Stimulated activated CD4-positive, alpha-beta T cell treated with anti-CD3 and anti-CD28 coated beads, Interleukin-4, amount 100 ng/mL, for 4 hours (primary cell): Measurements from ENCODE around the gene LRIG3.
"Not testable (repeated sequence)": the region's sequence is repeated elsewhere in the genome, so short reads cannot be mapped to it uniquely, and the experiment has no call there.

Source experiments
- DNase-seq, 2 experiments: peaks; one replicate each; pipeline ENCODE4 v3.0.0-alpha.2; 2020

The LRIG3 gene

DNA sequence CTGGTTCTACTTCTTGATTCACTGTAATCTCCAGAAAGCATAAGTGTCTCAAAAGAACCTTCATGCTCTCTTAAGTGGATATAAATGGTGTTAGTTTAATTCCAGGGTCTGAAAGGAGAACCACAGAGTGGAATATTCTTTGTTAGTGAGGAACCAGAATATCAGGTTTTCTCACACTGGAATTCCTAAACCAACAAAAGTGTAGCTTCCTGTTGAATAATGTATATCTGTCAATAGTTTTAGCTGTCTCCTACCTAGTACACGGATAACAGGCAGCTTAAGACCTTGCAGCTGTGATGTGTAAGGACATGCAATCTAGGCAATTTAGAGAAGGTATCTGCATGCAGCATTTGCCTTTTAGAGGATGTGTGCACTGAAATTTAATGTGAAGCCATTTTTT is 24.0 kb downstream of the LRIG3 start:
- no peak for DNase-seq

DNA sequence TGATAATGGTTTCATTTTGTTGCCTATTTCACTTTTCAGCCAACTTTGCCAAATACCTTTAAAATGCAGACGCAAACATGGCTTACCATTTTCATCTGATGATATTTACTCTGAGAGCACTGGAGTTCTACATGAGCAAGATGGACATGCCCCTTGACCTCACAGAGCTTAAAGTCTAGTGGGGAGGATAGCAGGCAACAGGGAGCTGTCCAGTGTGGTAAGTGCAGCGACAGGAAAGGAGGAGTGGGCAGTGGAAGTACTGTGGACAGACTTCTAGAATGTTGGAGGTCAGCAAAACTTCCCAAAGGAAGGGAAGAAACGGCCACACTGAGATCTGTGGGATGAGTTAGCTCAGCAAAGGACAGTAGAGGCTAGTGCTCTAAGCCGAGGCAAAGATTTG is 25.3 kb downstream of the LRIG3 start:
- DNase-seq, result no peak

DNA sequence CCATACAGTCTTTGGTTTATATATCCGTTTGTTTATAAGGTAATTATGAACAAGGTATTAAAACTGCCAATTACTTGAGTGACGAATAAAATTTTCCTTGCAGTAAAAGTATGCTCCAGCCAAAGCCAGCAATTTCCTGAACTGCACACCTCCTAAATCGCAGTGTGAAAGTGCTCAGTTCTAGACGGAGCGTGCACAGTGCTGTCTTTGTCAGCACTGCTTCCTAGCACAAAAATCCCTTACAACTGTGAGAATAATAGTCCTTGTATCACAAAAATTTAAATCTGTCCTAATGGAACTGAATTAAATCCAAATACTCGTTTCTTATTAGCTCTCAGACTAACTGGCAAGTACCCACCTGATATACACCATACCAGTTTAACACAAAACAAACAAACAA is 26.3 kb downstream of the LRIG3 start:
- DNase-seq, result no peak

DNA sequence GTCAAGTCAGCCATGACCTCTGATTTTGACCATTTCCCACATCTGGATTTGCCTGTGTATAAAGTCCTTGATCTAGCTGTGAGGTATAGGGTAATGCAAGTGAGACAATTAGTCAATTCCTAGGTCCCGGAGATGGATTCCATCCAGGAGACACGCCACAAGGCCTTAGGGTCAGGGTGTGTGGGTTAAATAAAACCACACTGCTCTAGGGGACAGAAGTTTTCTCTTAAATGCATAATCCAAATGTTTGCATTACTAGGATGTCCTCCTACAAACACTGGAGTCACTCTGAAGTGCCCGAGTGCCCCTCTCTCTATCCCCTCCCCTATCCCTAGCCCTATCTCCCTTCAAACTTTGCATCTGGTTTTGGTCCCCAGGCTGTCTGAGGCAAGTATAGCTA is 26.8 kb downstream of the LRIG3 start:
- DNase-seq, result no peak

DNA sequence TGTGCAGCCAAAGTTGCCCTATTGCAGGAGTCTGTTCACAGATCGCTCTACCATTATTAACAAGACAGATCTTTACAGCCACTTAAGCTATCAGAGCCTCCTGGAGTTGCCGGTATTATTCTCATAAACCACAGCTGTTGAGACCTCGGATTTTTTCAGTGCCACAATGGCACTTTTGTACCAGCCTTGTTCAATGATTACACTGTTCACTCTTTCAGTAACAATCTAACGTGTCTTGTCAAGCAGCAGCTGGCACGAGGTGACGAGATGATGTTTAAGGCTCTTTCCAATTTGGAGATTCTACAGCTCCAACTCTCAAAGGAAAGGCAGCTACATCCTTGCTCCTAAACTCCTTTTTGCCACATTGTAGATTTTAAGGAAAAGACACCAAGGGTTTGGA is 30.7 kb downstream of the LRIG3 start:
- no peak for DNase-seq

DNA sequence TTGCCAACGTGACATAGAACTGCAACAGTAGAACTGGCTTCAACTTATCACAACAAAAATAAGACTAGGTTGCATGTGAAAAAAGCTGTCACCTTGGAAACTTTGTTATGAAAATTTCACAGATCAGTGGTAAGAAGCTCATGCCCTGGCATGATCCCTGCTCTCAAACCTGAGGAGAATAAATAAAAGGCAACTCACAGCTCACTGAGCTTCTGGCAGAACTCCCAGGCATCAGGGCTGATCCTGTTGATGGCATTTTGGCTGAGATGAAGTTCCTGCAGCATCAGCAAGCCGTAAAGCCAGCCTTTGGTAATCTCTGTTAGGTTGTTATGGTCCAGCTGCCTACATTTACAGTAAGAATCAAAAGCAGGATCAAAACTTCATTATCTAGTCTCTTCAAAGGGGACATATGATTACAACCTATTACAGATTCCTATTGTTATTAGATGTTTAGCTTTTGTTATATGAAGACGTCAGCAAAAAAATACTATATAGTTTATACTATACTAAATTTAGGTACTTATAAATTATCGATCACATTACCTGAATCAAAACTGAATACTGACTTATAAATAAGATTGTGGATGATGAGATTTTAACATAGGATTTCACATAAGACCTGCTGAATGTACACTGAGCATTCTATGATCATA is 32.0 kb downstream of the LRIG3 start:
- DNase-seq, result no peak

DNA sequence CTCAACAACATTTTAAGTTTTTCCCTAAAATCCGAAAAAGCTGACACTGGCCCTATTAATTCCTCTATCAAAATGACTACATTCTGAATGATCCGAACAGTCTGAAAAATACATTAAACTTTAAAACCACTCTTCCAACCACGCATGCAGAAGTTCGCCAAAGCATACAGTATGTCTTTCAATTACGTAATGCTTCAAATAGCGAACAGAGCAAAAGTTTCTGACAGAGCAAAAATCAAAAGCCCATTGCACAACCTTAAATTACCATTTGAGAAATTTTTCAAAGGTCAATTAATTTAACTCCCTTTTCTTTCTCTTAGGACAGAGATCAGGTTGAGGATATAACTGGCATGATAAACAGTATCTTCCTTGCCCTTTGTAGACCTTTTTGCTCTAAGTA is 33.2 kb downstream of the LRIG3 start:
- DNase-seq, result no peak

DNA sequence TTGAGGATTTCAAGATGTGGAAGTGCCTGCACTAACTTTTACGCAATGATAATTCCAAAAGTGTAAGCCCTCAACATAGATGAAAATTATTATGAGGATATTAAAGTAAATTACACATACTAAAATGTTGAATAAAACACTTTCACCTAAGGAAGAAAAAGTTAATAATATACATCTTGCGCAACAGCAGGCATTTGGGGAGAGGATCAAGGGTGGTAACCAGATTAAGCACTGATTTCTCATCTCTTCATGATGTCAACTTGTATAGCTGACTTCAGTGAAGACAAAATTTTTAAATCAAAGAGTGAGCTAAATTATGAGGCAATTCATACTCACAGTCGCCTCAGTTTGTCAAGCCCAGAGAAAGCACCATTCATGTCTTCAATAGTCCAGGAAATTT is 33.8 kb downstream of the LRIG3 start:
- no peak for DNase-seq

DNA sequence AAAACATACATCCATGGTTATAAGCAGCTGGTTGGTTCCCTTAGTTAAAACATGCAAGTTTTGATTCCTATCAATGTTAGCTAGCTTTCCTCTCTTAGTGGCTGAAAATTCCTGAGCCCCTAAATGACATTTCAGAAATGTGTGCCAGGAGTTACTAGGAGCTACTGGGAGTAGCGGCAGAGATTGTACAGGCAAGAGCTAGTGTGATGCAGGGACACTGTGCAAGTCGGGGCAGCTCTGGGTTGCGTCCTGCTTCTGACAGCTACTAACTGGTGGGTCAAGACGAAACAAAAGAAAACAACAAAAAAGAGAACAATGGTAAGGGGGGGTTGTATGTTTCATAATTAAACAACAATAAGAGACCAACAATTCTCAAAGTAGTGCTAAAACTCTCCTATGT is 35.4 kb downstream of the LRIG3 start:
- no peak for DNase-seq

DNA sequence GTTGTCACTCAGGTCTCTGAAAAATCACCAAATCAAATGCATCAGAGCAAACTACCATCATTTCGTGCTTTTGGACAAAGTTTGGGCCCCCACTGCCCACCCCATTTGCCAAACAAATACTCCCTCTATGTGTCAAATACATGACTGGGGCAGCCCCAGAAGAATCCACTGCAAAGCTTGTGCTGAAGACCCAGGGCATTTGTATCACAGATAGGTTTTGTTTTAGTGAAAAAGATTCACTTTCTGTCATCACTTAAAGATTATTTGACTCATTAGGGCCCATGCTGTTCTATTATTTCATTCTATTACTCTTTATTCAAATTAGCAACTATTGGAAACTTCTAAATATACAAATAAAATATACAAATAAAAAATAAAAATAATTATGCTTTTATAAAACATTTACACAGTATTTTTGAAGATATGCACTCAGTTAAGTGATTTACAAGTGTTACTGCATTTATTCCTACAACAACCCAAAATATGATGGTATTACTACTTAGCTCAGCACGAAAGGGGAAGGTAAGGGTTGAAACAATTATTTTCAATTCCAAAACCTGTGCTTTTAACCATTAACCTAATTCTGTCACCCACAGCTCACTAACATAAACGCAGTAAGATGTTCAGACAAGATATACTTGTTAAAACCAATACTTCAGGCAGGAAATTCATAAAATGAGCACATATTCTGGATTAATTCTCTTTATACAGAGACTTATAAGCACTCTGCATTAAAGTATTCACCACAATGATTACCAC is 36.5 kb downstream of the LRIG3 start:
- no peak for DNase-seq

DNA sequence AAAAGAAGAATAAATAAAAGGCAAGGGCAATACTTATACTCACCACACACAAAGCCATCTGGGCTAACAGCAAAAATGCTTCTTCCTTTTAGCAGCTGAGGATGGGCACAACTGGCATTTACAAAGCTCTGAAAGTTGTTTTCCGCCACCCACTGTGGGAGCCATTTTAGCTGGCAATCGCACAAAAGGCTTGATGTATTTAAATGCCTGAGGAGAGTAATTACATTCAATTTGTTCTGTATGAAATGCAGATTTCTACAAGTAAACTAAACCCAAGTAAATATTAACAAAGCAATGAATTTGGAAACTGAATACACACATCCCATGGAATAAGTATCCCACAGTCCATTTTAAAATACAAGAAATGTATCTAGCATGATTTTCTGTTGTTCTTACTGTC is 37.5 kb downstream of the LRIG3 start:
- no peak for DNase-seq

DNA sequence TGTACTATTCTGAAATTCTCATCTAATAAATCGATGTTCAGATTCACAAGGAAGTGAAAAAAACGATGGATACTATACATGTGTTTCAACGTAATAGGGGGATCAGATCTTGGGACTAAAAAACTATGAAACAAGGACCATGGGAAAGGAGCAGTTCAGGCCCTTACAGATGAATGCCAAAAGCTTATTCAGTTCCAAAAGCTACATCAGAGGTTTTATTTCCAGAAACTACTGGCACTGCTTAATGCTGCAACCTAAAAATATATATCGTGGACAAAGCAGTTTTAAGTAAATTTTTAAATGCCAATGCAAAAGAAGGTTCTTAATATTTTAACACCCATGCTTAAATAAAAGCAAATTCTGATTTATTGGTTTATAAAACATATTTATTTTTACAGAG is 38.5 kb downstream of the LRIG3 start:
- no peak for DNase-seq

DNA sequence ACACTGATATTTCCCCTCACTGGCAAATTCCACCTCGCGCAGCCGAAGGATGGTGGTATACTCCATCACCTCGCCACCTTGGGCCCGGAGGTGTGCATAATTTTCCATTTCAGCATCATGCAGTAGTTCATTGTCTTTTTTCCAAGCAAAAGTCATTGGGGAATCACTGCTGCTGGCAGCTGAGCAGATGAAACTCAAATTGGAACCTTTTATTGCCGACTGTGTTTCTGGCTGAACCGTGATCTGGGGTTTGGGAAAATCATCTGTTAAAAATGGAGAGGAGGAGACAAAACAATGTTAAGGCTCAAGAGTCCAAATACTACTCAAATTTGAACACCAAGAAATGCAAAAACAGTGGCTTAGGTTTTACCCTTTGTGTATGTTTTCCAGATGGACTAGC is 39.7 kb downstream of the LRIG3 start:
- DNase-seq, result no peak

DNA sequence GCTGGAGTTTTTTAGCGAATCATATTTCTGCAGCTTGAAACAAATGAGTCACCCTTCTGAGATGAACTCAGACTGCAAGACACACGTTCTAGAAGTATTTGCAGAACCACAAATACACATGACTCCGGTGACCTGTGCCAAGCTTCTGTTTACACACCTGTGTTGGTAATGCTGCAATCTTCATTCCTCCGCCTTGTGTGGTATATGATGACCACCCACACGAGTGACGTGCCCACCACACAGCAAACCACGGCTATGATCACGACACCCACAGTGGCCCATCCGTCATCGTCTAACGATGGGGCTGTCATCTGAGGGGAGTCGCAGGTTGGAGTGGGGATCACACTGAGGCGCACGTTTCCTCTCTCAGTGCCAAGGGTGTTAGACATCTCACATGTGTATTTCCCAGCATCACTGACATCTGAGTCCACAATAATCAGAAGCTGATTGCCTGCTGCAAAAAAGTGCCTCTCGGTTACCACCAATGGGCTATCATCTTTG is 43.0 kb downstream of the LRIG3 start:
- no peak for DNase-seq

DNA sequence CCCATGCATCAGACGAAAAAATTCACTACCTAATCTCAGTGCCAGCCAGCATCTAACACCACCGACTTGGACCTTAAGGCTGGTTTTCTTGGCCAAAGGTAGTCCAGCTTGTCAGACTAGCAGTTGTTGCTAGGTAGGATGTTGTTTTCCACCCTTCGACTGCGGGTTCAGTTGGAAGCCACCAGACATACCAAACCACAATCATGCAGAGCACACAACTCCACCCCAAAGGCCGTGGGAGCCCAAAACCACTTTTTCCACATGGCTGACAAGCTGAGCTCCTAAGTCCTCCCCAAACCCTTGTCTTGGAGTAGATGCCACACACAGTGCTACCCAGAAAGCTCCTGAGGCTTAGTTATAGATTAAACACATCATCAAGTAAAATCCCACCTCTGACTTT is 46.8 kb downstream of the LRIG3 start:
- DNase-seq, result no peak

DNA sequence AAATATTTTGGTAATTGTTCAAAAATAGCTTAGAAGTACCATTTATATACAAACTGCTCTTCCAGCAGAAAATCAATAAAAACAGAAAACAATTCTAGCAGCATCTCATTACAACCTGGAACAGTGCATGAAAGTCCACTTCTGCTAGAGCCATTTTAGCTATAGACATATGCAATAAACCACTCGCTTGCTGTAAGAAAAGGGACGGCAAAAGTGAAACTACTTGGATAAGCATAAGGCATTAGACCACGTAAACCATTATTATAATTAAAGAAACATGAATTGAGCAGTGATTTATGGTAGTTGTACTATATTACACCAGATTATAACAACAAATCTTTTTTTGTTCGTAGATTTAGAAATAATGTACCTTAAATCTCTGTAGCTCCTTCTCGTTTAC is 48.7 kb downstream of the LRIG3 start:
- no peak for DNase-seq

DNA sequence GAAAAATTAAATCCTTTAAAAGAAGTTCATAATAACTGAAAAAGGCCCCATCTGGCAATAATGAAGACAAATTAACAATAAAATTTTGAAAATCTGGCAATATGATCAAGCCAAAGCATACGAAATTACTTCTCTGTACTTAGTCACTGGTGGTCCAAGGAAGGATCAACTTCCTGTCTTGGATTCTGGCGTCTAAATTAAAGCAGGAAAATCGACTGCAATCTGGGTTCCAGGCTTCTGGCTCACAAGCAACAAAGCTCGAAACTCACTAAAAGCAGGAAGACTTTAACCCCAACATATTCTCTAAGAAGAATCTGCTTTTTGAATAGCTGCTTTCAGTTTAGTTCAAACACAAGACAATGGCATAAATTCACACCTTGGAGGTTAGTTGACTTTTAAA is 49.7 kb downstream of the LRIG3 start:
- DNase-seq, result no peak

DNA sequence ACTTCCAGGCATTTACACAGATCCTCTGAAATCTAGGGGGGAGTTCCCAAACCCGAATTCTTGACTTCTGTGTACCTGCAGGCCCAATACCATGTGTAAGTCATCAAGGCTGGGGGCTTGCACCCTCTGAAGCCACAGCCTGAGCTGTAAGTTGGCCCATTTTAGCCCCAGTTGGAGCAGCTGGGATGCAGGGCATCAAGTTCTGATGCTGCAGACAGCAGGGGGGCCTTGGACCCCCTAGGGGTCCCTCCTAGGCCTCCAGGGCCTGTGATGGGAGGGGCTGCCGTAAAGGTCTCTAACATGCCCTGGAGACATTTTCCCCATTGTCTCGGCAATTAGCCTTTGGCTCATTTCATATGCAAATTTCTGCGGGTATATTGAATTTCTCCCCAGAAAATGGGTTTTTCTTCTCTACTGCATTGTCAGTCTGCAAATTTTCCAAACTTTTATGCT is 59.5 kb downstream of the LRIG3 start:
- DNase-seq, result no peak

DNA sequence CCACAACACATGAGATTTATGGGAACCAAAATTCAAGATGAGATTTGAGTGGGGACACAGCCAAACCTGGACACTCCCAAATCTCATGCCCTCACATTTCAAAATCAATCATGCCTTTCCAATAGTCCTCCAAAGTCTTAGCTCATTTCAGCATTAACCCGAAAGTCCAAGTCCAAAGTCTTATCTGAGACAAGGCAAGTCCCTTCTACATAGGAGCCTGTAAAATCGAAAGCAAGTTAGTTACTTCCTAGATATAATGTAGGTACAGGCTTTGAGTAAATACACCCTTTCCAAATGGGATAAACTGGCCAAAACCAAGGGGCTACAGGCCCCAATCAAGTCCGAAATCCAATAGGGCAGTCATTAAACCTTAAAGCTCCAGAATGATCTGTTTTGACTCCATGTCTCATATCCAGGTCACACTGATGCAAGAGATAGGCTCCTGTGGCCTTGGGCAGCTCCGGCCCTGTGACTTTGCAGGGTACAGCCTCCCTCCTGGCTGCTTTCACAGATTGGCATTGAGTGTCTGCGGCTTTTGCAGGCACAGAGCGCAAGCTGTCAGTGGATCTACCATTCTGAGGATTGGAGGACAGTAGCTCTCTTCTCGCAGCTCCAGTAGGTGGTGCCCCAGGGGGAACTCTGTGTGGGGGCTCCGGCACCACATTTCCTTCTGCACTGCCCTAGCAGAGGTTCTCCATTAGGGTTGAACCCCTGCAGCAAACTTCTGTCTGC is 60.1 kb downstream of the LRIG3 start:
- no peak for DNase-seq

DNA sequence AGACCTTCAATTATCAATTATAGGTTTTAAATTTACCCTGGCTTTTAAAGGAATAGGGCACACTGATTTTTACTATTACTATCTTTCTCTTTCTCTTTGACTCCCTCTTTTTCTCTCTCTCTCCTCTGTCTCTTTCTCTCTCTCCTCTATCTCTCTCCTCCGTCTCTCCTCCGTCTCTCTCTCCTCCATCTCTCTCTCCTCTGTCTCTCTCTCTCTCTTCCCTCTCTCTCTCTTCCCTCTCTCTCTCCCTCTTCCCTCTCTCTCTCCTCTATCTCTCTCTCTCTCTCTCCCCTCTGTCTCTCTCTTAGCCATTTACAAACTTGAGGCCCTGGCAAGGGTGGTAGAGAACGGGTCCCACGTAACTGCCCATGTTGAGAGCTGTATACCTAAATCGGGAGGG is 62.3 kb downstream of the LRIG3 start:
- no peak for DNase-seq

DNA sequence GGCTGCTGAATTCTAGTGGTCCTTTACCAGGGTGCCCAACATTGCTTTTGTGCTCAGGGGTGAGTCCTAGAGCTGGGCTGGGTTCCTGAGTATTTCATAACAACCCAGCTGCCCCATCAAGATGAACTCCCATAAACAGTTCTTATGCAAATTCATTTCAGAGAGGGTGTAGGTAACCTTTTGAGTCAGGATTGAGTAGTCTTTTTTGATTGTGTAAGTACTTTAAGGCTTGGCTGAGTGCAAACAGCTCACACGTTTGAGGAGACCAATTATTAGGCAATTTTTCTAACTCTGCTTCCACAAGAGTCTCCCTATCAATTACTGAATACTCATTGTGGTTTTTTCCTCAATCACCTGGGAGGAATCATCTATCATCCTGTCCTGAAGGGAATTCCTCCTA is 63.1 kb downstream of the LRIG3 start:
- DNase-seq, result not testable (repeated sequence)

DNA sequence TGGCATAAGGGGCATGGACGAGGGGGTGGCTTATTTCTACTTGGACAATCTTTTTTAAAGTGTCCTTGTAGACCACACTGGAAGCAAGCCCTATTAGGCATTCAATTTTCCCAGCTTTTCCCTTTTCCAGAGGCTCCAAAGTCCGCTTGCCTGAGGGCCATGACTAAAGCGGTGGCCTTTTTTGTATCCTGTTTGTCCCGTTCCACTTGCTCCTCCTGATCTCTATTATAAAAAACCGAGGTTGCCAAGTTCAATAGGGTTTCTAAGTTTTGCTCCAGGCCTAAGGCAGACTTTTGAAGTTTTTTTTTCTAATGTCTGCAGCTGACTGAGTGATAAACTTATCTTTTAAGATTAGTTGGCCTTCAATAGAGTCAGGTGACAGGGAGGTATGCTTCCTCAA is 64.7 kb downstream of the LRIG3 start:
- not testable (repeated sequence) for DNase-seq

DNA sequence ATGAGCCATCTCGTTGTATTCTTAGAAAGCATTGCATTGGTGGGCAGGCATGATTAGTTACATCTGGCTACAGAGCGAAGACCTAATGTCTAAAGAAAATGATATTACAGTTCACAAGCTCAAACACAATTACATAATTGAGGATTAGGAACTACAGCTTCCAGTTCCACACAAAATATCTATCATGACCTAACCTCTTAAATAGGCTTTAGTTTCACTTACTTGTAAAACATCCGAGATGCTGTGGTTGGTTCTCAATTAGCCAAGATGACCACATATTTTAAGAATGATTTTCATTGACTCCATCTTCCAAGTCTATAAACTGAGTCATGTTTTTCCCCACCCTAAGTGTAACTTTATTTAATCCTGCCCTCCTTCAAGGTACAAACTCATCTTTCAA is 69.5 kb downstream of the LRIG3 start:
- DNase-seq, result no peak
